Fibroblast of the aortic adventitia (primary cell): ENCODE results near the gene CCDC167. TPM values are rescaled to one million over a fixed set of nuclear protein-coding genes. Genes with fewer than 3 reads are reported as not detected.

Source experiments
- DNase-seq: peaks from one replicate; pipeline ENCODE4 v3.0.0-alpha.2; 2010; ENCODE audit warnings: low read depth
- H3K4me3 ChIP-seq: 2 replicates; pipeline ENCODE4 v1.5.1; 2011; ENCODE audit warnings: low read depth, mild to moderate bottlenecking, control low read depth, low read length, moderate library complexity
- CTCF ChIP-seq: IDR thresholded peaks from 2 replicates; pipeline ENCODE4 v1.5.1; 2011; ENCODE audit warnings: mild to moderate bottlenecking, low read length, control low read depth, inconsistent platforms; ENCODE audit not compliant: insufficient read depth
- total RNA-seq: library from RNA; depleted of rRNA; stranded (reverse); fragments of >200 nt; gene quantifications from 2 replicates; pipeline ENCODE4 v1.2.3, GENCODE V29; 2012; ENCODE audit warnings: low replicate concordance

Gene CCDC167
- total RNA-seq, 1 donor, result 35.0 TPM

- DNase-seq, result no peak
- TF ChIP-seq CTCF, result no peak
- no peak overlapping the region for H3K4me3 ChIP-seq
Observed at GRCh38 chr6:37480118-37480736, 19.5 kb downstream of the CCDC167 start.

- no peak for DNase-seq
- no peak for TF ChIP-seq CTCF
- H3K4me3 ChIP-seq, result no peak overlapping the region
Observed at GRCh38 chr6:37479266-37479854, 20.3 kb downstream of the CCDC167 start.

GRCh38 chr6:37478827-37479226 lies 20.9 kb downstream of the CCDC167 start:
- DNase-seq, result no peak
- H3K4me3 ChIP-seq, result no peak overlapping the region
- TF ChIP-seq CTCF, result no peak

GRCh38 chr6:37477656-37478435 lies 21.8 kb downstream of the CCDC167 start:
- no peak for TF ChIP-seq CTCF
- DNase-seq, result no peak
- no peak overlapping the region for H3K4me3 ChIP-seq

GRCh38 chr6:37477191-37477590 lies 22.5 kb downstream of the CCDC167 start:
- no peak for TF ChIP-seq CTCF
- DNase-seq, result no peak
- no peak overlapping the region for H3K4me3 ChIP-seq

GRCh38 chr6:37474316-37474715 lies 25.4 kb downstream of the CCDC167 start:
- no peak for DNase-seq
- H3K4me3 ChIP-seq, result no peak overlapping the region
- TF ChIP-seq CTCF, result no peak
